ENCODE measurements around the gene CDC42EP4.

CDC42EP4 gene, protein sequence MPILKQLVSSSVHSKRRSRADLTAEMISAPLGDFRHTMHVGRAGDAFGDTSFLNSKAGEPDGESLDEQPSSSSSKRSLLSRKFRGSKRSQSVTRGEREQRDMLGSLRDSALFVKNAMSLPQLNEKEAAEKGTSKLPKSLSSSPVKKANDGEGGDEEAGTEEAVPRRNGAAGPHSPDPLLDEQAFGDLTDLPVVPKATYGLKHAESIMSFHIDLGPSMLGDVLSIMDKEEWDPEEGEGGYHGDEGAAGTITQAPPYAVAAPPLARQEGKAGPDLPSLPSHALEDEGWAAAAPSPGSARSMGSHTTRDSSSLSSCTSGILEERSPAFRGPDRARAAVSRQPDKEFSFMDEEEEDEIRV
- total RNA-seq, result 6.2 to 8.7 (median 6.7) reads per million in 3 donors

DNA sequence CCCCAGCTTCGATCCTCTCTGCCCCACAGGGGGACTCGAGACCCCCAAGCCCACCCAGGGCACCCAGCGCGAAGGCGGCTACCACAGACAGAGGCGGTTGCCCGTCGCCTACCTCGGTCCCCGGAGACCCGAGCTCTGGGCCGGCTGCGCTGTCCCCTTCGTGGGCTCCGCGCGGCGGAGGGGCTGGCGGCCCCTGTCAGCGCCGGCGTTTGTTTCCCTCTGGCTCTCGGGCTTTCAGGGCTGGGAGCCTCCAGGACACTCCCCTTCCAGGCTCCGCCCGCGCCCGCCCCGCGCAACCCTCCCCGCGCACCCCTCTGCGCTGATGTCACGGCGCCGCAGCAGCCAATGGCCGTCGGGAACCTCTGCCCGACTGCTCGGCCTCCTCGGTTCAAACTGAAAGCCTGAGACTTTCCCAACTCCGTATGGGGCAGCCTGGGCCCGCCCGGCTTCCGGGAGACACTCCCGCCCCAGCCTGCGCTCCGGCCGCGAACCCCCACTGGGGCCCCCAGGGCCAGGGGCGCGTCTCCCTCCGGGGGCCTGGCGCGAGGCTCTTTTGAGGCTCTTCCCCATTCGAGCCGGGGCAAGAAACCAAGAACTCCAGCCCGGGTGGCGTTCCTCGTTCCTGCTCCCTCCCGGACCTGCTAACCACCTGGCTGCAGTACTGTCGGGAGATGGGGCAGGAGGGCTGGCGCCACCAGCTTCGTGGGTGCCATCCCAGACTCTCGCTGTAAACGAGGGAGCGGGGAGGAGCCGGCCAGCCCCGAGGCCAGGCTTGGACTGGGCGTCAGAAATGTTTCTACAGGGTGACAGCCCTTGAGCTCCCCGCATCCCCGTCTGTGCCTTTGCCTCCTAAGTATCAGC lies at the start of gene CDC42EP4:
Gene CDC42EP4 (minus strand): TSS at position 221 of the 861 bp plus-strand sequence. CDS start 25,501 bp downstream, outside the sequence.
- Histone ChIP-seq H3K27me3 (replicated peaks; ENCODE audit: control insufficient read depth, insufficient read depth, low read length, poor library complexity, severe bottlenecking) (no peaks in the 10 kb centered on the region), H3K9me3 (ENCODE audit: control insufficient read depth, low read length) (no peaks in the 10 kb centered on the region), H3K36me3 (ENCODE audit: control insufficient read depth, insufficient read depth, low read length) (no peaks in the 10 kb centered on the region), H3K27ac (ENCODE audit: insufficient read depth, low read length, poor library complexity, severe bottlenecking) (peak within 1 kb of the TSS; percentile 58), H3K4me1 (ENCODE audit: control insufficient read depth, insufficient read depth, low read length, poor library complexity, severe bottlenecking) (peaks cover 13% of the 10 kb centered on the region), H3K4me3 (ENCODE audit: insufficient read depth, low read depth, low read length, poor library complexity, severe bottlenecking) (peak within 1 kb of the TSS; percentile 96)
- peak; percentile 70 to 81 (median 80) for DNase-seq

DNA sequence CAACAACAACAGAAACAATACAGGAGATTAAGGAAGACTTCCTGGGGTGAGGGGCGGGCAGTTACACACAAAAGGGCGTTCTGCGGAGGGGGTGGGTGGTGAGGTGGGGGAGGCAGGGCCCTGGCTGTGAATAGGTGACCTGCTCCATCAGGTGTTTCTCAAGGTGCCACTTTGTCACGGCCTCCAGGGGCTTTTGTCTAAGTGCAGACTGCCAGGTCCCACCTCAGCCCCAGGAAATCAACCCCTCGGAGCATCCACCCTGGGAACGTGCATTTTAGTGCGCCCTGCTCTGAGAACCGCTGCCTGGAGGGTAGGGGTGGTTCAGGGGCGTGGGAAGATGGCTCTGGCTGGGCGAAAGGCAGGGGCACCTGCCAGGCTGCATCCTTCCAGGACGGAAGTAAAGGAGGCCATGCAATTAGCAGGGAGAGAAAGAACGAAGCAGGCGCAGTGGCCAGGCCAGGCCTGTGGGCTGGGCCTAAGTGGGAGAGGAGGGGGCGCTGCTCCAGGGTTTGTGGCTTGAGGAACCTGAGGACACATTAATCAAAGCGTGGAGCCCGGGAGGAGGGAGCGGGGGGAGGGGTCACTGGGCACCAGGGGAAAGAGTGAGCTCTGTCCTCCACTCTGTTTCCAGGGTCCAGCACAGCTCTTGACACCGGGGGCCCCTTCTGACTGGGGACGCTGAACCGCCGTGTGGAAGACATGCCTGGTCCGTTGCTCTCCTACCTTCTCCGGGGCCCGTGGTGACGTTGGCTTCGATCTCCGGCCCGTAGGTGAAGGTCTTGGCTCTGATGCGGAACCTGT lies 49.4 kb upstream of the CDC42EP4 start:
- Histone ChIP-seq H3K36me3 (ENCODE audit: control insufficient read depth, insufficient read depth, low read length) (no peaks in the 10 kb centered on the region), H3K27me3 (replicated peaks; ENCODE audit: control insufficient read depth, insufficient read depth, low read length, poor library complexity, severe bottlenecking) (no peaks in the 10 kb centered on the region), H3K4me1 (ENCODE audit: control insufficient read depth, insufficient read depth, low read length, poor library complexity, severe bottlenecking) (no peaks in the 10 kb centered on the region), H3K9me3 (ENCODE audit: control insufficient read depth, low read length) (no peaks in the 10 kb centered on the region), H3K27ac (ENCODE audit: insufficient read depth, low read length, poor library complexity, severe bottlenecking) (no peak overlapping the region), H3K4me3 (ENCODE audit: insufficient read depth, low read depth, low read length, poor library complexity, severe bottlenecking) (no peak overlapping the region)
- no peak for DNase-seq

DNA sequence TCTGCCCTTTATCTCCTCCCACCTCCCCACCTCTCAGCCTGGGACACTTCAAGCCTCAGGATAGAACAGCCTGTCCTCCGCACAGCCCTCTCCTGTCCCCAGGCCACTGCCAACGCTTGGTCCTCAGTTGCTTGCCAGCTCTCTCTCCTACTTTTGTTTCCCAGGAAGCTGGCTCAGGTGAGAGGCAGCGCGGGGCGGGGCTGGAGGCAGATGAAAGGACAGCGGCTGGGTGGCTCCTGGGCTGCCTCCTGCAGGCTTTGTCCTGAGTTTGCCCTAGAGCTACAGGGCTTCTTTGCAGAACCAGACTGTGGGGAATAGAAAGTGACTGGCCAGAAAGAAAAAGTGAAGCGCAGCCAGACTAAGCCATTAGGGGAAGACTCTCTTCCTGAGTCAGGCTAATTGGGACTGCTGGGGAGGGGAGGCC lies 48.2 kb upstream of the CDC42EP4 start:
- Histone ChIP-seq H3K4me3 (ENCODE audit: insufficient read depth, low read depth, low read length, poor library complexity, severe bottlenecking) (no peak overlapping the region), H3K27ac (ENCODE audit: insufficient read depth, low read length, poor library complexity, severe bottlenecking) (no peak overlapping the region), H3K36me3 (ENCODE audit: control insufficient read depth, insufficient read depth, low read length) (no peaks in the 10 kb centered on the region), H3K4me1 (ENCODE audit: control insufficient read depth, insufficient read depth, low read length, poor library complexity, severe bottlenecking) (no peaks in the 10 kb centered on the region), H3K9me3 (ENCODE audit: control insufficient read depth, low read length) (no peaks in the 10 kb centered on the region), H3K27me3 (replicated peaks; ENCODE audit: control insufficient read depth, insufficient read depth, low read length, poor library complexity, severe bottlenecking) (no peaks in the 10 kb centered on the region)
- DNase-seq, result no peak

DNA sequence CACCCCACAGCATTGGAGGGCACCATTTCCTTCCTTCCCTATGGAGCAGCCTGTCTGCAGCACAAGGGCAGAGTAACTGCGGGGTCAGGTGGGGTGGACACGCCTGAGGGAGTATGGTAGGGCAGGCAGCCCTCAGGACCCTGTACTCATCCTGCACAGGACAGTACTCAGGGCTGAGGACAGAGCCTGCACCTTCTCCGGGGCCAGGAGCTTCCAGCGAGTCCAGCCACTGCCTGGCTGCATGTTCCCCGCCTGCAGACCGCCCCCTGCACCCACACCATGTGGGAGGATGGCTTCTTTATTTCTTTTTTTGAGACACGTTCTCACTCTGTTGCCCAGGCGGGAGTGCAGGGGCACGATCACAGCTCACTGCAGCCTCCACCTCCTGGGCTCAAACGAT lies 47.6 kb upstream of the CDC42EP4 start:
- Histone ChIP-seq H3K4me1 (ENCODE audit: control insufficient read depth, insufficient read depth, low read length, poor library complexity, severe bottlenecking) (no peaks in the 10 kb centered on the region), H3K27ac (ENCODE audit: insufficient read depth, low read length, poor library complexity, severe bottlenecking) (no peak overlapping the region), H3K4me3 (ENCODE audit: insufficient read depth, low read depth, low read length, poor library complexity, severe bottlenecking) (no peak overlapping the region), H3K36me3 (ENCODE audit: control insufficient read depth, insufficient read depth, low read length) (no peaks in the 10 kb centered on the region), H3K27me3 (replicated peaks; ENCODE audit: control insufficient read depth, insufficient read depth, low read length, poor library complexity, severe bottlenecking) (no peaks in the 10 kb centered on the region), H3K9me3 (ENCODE audit: control insufficient read depth, low read length) (no peaks in the 10 kb centered on the region)
- DNase-seq, result no peak

DNA sequence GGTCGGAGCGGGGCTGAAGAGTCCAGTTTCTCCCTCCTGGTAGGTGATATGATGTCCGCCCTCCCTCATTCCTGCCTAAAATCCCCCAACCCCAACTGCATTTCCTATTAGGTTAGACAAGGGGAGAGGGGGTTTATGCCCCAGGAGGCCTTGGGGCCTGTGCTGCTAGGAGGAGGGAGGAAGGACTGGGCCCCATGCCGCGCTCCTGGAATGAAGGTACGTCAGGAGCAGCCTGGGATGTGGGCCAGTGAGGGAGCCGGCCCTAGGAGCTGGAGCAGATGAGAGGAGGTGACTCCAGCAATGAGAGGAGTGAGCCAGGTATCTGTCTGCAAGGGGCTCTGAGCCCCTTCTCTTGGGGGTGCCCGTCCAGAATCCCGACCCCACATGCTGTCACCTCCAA lies 46.9 kb upstream of the CDC42EP4 start:
- H3K27me3 ChIP-seq (replicated peaks; ENCODE audit: control insufficient read depth, insufficient read depth, low read length, poor library complexity, severe bottlenecking), result no peaks in the 10 kb centered on the region
- H3K27ac ChIP-seq (ENCODE audit: insufficient read depth, low read length, poor library complexity, severe bottlenecking), result no peak overlapping the region
- H3K4me1 ChIP-seq (ENCODE audit: control insufficient read depth, insufficient read depth, low read length, poor library complexity, severe bottlenecking), result no peaks in the 10 kb centered on the region
- H3K9me3 ChIP-seq (ENCODE audit: control insufficient read depth, low read length), result no peaks in the 10 kb centered on the region
- no peak overlapping the region for H3K4me3 ChIP-seq (ENCODE audit: insufficient read depth, low read depth, low read length, poor library complexity, severe bottlenecking)
- no peaks in the 10 kb centered on the region for H3K36me3 ChIP-seq (ENCODE audit: control insufficient read depth, insufficient read depth, low read length)
- DNase-seq, result no peak

DNA sequence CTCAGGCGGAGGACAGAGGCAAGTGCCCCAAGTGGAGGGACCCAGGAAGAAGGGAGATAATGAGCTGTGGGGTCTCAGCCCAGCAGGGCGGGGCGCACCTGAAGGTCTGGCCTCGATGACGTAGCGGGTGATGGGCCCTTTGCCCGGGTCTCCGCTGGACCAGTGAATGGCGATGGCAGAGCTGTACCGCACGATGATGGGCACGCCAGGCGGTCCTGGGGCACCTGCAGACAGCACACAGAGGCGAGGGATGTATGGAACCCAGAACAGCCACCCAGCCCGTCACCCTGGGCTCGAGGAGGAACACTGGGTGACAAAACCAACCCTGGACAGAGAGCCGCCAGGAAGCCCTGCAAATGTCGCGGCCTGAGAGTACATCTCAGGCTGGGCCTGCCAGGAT lies 46.2 kb upstream of the CDC42EP4 start:
- Histone ChIP-seq H3K9me3 (ENCODE audit: control insufficient read depth, low read length) (no peaks in the 10 kb centered on the region), H3K4me3 (ENCODE audit: insufficient read depth, low read depth, low read length, poor library complexity, severe bottlenecking) (no peak overlapping the region), H3K27ac (ENCODE audit: insufficient read depth, low read length, poor library complexity, severe bottlenecking) (no peak overlapping the region), H3K27me3 (replicated peaks; ENCODE audit: control insufficient read depth, insufficient read depth, low read length, poor library complexity, severe bottlenecking) (no peaks in the 10 kb centered on the region), H3K4me1 (ENCODE audit: control insufficient read depth, insufficient read depth, low read length, poor library complexity, severe bottlenecking) (no peaks in the 10 kb centered on the region), H3K36me3 (ENCODE audit: control insufficient read depth, insufficient read depth, low read length) (no peaks in the 10 kb centered on the region)
- DNase-seq, result no peak

DNA sequence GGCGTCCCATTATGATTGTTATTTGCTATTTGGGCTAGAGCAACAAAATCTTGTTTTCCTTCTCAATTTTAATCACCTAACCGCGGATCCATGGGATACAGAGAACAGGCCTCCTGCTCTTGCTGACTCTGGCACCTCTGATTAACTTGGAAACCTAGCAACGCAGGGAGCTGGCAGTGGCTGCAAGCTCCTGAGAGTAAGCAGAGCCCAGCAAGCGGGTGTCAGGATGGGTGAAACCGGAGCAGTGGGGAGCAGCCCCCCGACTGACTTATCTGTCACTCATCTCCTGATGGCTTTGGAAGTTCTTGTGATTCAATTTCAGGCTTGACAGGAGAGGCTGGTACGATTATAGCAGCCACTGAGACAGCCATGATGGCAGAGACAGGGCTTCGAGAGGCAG lies 45.5 kb upstream of the CDC42EP4 start:
- Histone ChIP-seq H3K36me3 (ENCODE audit: control insufficient read depth, insufficient read depth, low read length) (no peaks in the 10 kb centered on the region), H3K27ac (ENCODE audit: insufficient read depth, low read length, poor library complexity, severe bottlenecking) (no peak overlapping the region), H3K4me3 (ENCODE audit: insufficient read depth, low read depth, low read length, poor library complexity, severe bottlenecking) (no peak overlapping the region), H3K9me3 (ENCODE audit: control insufficient read depth, low read length) (no peaks in the 10 kb centered on the region), H3K4me1 (ENCODE audit: control insufficient read depth, insufficient read depth, low read length, poor library complexity, severe bottlenecking) (no peaks in the 10 kb centered on the region), H3K27me3 (replicated peaks; ENCODE audit: control insufficient read depth, insufficient read depth, low read length, poor library complexity, severe bottlenecking) (no peaks in the 10 kb centered on the region)
- DNase-seq, result no peak

DNA sequence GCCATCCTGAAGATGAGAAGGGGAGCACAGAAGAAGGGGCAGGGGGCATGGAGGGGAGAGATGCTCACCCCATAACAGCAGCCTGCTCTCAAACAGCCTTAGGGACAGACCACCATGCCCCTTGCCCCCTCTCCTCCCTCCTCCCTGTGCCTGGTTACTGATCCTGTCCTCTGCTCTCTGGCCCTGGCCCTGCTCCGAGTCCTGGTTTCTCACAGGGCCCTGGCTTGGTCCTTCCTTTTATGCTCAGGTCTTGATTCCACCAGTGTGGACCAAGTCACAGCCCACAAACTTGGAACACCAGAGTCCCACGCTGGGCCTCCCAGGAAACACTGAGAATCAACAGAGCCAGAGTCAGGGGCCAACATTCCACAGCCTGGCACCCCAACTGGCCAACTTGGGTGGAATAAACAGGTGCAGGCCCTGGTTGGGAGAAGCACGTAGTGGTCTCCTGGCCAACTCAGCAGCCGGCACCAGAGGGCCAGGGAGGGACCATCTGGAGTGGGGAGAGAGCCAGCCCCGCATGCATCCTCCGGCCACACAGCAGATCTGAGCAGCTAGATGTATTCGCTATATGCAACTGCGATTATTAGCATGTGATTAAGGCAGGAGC lies 44.9 kb upstream of the CDC42EP4 start:
- H3K4me3 ChIP-seq (ENCODE audit: insufficient read depth, low read depth, low read length, poor library complexity, severe bottlenecking), result no peak overlapping the region
- DNase-seq, result no peak
- H3K36me3 ChIP-seq (ENCODE audit: control insufficient read depth, insufficient read depth, low read length), result no peaks in the 10 kb centered on the region

DNA sequence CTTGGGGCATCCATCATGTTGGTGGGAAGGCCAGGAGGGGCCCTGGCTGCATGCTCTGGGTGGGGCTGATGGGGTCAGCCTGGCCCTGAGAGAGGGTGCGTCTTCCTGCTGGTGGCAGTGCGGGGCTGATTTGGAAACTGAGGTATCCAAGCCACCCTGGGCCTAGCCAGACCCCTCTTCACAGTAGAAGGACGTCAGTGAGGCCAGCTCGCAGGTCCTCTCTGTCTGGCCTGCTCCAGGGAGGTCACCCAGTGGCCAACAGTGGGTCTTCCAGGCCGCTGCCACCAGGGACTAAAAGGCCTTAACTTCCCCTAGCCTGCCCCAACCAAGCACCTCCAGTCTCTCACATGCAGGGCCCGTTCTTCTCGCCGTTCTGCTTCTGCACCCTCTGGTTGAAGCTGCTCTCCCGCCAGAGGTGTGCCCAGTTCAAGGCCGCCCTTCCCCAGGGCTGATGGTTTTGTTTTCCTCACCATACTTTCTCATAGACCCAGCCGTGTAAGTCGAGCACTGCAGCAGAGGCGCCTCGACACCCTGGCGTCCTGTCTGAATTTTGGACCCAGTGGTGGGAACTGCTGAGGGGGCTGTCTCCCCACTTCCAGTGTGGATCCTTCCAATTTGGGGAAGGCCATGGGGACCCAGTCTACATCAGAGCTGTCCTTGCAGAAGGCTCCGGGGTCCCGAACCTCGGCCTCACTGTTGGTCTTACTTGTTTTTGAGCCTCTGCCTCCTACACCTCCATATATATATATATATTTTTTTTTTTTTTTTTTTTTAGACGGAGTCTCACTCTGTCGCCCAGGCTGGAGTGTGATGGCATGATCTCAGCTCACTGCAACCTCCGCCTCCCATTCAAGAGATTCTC lies 42.9 kb upstream of the CDC42EP4 start:
- Histone ChIP-seq H3K9me3 (ENCODE audit: control insufficient read depth, low read length) (no peaks in the 10 kb centered on the region), H3K27me3 (replicated peaks; ENCODE audit: control insufficient read depth, insufficient read depth, low read length, poor library complexity, severe bottlenecking) (no peaks in the 10 kb centered on the region), H3K4me1 (ENCODE audit: control insufficient read depth, insufficient read depth, low read length, poor library complexity, severe bottlenecking) (no peaks in the 10 kb centered on the region), H3K4me3 (ENCODE audit: insufficient read depth, low read depth, low read length, poor library complexity, severe bottlenecking) (no peak overlapping the region), H3K27ac (ENCODE audit: insufficient read depth, low read length, poor library complexity, severe bottlenecking) (no peak overlapping the region), H3K36me3 (ENCODE audit: control insufficient read depth, insufficient read depth, low read length) (no peaks in the 10 kb centered on the region)
- DNase-seq, result no peak

More for the DNA sequence above, 44.9 kb upstream of the CDC42EP4 start:
- Histone ChIP-seq H3K27me3 (replicated peaks; ENCODE audit: control insufficient read depth, insufficient read depth, low read length, poor library complexity, severe bottlenecking) (no peaks in the 10 kb centered on the region), H3K4me1 (ENCODE audit: control insufficient read depth, insufficient read depth, low read length, poor library complexity, severe bottlenecking) (no peaks in the 10 kb centered on the region), H3K27ac (ENCODE audit: insufficient read depth, low read length, poor library complexity, severe bottlenecking) (no peak overlapping the region), H3K9me3 (ENCODE audit: control insufficient read depth, low read length) (no peaks in the 10 kb centered on the region)

Data from effector memory CD4-positive, alpha-beta T cell (primary cell).